Measurements from ENCODE around the gene WDR91.
A peak's percentile ranks its signal among the peaks of the same experiment; 100 is the strongest.
"Not testable (repeated sequence)": the region's sequence is repeated elsewhere in the genome, so short reads cannot be mapped to it uniquely, and the experiment has no call there.

Gene WDR91

GRCh38 chr7:135211179-135211945, at the start of gene WDR91:
WDR91 (minus strand) TSS chr7:135211526; CDS start chr7:135211502, 24 bp downstream.
- peak; percentile 64 to 84 for DNase-seq

- no peak for DNase-seq
Observed at GRCh38 chr7:135260470-135260869, 49.1 kb upstream of the WDR91 start.

GRCh38 chr7:135259702-135260101, 48.4 kb upstream of the WDR91 start:
- DNase-seq = no peak

GRCh38 chr7:135258585-135258984, 47.3 kb upstream of the WDR91 start:
- no peak for DNase-seq

GRCh38 chr7:135257790-135258189, 46.5 kb upstream of the WDR91 start:
- no peak for DNase-seq

GRCh38 chr7:135253851-135254771, 42.8 kb upstream of the WDR91 start:
- DNase-seq = peak; percentile 28 to 63

- DNase-seq = peak in 1 of 2 donors; percentile 35
Observed at GRCh38 chr7:135251496-135252391, 40.4 kb upstream of the WDR91 start.

- no peak for DNase-seq
Observed at GRCh38 chr7:135248546-135248945, 37.2 kb upstream of the WDR91 start.

- DNase-seq = no peak
Observed at GRCh38 chr7:135247746-135248471, 36.6 kb upstream of the WDR91 start.

- DNase-seq = no peak
Observed at GRCh38 chr7:135246191-135246825, 35.0 kb upstream of the WDR91 start.

GRCh38 chr7:135245226-135246190, 34.2 kb upstream of the WDR91 start:
- DNase-seq = no peak

GRCh38 chr7:135242096-135242684, 30.9 kb upstream of the WDR91 start:
- no peak for DNase-seq

GRCh38 chr7:135240441-135240840, 29.1 kb upstream of the WDR91 start:
- DNase-seq = no peak

GRCh38 chr7:135239263-135239662, 27.9 kb upstream of the WDR91 start:
- DNase-seq = no peak

GRCh38 chr7:135238112-135238744, 26.9 kb upstream of the WDR91 start:
- DNase-seq = no peak

GRCh38 chr7:135236727-135237126, 25.4 kb upstream of the WDR91 start:
- DNase-seq = no peak

- no peak for DNase-seq
Observed at GRCh38 chr7:135235841-135236240, 24.5 kb upstream of the WDR91 start.

- no peak for DNase-seq
Observed at GRCh38 chr7:135234727-135235126, 23.4 kb upstream of the WDR91 start.

- DNase-seq = not testable (repeated sequence)
Observed at GRCh38 chr7:135234095-135234494, 22.8 kb upstream of the WDR91 start.

All from bone marrow (tissue), 2 donors.